Caki2 (cell line): Measurements from ENCODE around the gene LIMS3. TPM values are rescaled to one million over a fixed set of nuclear protein-coding genes. Genes with fewer than 3 reads are reported as not detected.
"Not testable (repeated sequence)": the region's sequence is repeated elsewhere in the genome, so short reads cannot be mapped to it uniquely, and the experiment has no call there.

ENCODE experiments used
- DNase-seq: peaks from one replicate; pipeline ENCODE4 v3.0.0-alpha.2; 2015; ENCODE audit warnings: low read depth
- in situ Hi-C: cut with HindIII; loops from 2 replicates; pipeline ENCODE4 v1.10.0; 2016; ENCODE audit warnings: low sequenced_read_pairs, low pct_unique_long_range_greater_than_20kb, mixed read lengths
- total RNA-seq: library from RNA; depleted of rRNA; stranded (reverse); fragments of >200 nt; shearing (Covaris generic); gene quantifications from 2 replicates; pipeline ENCODE4 v1.2.3, GENCODE V29; 2014; ENCODE audit warnings: low replicate concordance; rRNA removed

Gene LIMS3
- 0.23 and 0.91 TPM in 2 replicates for total RNA-seq

- in situ Hi-C loops, DNase-seq: not testable (repeated sequence)
Observed at GRCh38 chr2:109898462-109899336, at the start of gene LIMS3. Gene LIMS3, plus strand, starts transcription at chr2:109898688. Its CDS starts 41 bp downstream, at chr2:109898729.

DNA sequence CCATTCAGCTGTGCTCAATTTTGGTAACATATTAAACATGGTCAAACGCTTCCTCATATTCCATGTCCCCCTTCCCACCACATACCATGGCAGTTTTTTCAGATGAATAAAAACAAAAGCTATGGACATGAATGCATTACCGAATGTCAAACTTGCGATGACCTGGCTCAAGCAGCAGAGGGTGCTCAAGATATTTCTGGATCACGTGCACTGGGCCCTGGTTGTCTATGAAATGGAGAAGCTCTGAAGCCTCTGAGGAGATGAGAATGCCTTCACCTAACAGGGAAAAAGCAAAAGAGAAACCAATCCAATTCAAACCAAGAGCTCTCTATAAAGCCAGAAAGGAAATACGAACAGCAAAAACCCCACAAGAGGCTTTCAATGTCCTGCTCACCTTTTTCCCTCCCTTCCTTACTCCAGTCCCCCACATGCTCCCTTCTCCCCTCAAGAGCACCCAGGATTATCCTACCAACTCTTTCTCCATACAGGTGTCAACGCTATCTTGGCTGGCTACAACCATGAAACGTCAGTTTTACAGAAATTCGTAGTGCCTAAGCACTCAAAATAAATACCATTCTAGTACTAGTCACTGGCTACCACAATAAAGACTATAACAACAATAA lies 27.2 kb upstream of the LIMS3 start:
- in situ Hi-C loops, DNase-seq: not testable (repeated sequence)

DNA sequence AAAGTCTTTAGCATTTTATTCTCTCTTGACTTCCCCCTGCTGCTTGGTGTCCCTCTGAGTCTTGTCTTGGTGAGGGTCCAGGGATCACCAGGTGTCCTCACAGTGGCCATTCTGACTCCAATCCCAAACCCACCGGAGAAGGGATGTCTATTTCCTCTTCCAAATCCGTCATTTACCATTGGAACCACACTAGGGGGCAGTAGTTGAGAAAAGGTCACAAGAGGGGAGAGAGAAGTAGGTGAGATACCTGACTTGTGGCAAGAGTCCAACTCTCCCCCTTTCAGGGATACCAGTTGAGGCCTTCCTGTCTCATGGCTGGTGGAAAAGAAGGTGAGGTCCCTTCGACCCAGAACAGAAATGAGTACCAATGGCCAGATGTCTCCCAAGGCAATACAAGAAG lies 21.9 kb upstream of the LIMS3 start:
- DNase-seq, in situ Hi-C loops: not testable (repeated sequence)

DNA sequence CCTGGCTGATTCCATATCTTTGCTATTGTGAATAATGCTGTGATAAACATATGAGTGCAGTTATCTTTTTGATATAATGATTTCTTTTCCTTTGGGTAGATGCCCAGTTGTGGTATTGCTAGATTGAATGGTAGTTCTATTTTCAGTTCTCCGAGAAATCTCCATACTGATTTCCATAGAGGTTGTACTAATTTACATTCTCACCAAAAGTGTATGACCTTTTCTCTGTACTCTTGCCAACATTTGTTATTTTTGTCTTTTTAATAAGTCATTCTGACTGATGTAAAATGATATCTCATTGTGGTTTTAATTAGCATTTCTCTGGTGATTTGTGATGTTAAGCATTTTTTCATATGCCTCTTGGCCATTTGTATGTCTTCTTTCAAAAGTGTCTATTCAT lies 16.4 kb upstream of the LIMS3 start:
- DNase-seq, in situ Hi-C loops: not testable (repeated sequence)

GRCh38 chr2:109888414-109888813 lies 10.1 kb upstream of the LIMS3 start:
- DNase-seq, in situ Hi-C loops: not testable (repeated sequence)

- DNase-seq, in situ Hi-C loops: not testable (repeated sequence)
Observed at GRCh38 chr2:109889909-109890308, 8.6 kb upstream of the LIMS3 start.

GRCh38 chr2:109891024-109891423 lies 7.5 kb upstream of the LIMS3 start:
- DNase-seq, in situ Hi-C loops: not testable (repeated sequence)

DNA sequence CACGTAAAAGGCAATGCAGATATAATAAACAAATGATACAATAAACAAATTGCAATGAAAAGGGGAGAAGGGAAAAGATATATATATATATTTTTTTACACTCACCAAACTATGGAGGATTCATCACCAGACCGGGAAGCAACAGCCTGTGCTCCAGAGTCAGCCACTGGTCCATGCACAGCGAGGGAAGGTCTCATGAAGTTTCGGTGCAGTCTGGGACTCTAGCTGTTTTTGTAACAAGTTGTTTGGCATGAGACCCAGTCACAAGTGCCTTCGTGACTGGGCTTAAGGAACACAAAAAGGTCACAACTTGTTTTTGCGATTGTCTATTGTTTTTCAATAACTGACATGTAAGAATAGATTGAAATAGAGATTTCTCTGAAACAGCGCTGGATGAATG lies 4.8 kb upstream of the LIMS3 start:
- DNase-seq, in situ Hi-C loops: not testable (repeated sequence)

- DNase-seq, in situ Hi-C loops: not testable (repeated sequence)
Observed at GRCh38 chr2:109894141-109894540, 4.3 kb upstream of the LIMS3 start.

- DNase-seq, in situ Hi-C loops: not testable (repeated sequence)
Observed at GRCh38 chr2:109895090-109895869, 3.2 kb upstream of the LIMS3 start.

- DNase-seq, in situ Hi-C loops: not testable (repeated sequence)
Observed at GRCh38 chr2:109896212-109896611, 2.3 kb upstream of the LIMS3 start.

DNA sequence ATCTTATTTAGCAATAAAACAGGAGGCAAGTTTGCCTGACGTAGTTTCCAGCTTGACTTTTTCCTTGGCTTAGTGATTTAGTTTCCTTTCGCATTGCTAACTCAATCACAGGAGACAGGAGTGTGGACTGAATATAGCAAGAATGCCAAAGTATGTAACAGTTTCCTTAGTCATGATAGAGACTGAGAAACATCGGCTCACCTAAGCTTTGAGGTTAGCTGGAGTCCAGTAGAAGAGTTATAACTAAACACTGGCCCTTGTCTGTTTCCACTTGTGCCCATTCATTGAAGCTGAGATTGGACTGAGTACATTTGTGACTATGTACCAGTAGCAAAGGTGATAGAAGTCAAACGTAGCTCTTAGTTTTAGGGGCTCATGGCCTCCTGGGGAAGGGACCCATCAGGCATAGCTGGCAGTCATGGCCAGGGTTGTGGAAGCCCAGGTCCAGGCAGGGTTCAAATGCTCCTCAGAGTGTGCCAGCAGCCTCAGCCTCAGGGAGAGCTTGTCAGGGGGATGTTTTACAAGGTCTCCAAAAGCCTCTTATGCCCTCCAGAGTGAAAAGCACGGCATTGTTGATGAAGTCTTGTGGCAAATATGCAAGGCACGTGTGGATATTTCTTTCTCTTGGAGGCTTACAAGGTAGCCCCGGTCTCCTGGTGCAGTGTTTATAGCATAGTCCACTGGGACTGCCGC lies 573 bp upstream of the LIMS3 start:
- DNase-seq, in situ Hi-C loops: not testable (repeated sequence)

- DNase-seq, in situ Hi-C loops: not testable (repeated sequence)
Observed at GRCh38 chr2:109905796-109906195, 7.3 kb downstream of the LIMS3 start.

DNA sequence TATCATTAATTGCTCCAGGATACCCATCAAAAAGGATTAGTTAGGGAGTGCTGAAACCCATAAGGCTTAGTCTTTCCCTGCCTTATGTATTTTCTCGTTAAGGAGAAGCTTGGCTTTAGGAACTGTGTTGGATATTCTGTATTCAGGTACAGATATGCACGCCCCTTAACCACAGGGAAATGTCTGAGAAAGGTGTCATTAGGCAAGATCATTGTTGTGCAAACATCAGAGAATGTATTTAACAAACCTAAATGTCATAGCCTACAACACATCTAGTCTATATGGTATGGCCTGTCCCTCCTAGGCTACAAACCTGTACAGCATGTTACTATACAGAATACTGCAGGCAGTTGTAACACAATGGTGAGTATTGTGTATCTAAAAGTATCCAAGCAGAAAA lies 10.1 kb downstream of the LIMS3 start:
- DNase-seq, in situ Hi-C loops: not testable (repeated sequence)

DNA sequence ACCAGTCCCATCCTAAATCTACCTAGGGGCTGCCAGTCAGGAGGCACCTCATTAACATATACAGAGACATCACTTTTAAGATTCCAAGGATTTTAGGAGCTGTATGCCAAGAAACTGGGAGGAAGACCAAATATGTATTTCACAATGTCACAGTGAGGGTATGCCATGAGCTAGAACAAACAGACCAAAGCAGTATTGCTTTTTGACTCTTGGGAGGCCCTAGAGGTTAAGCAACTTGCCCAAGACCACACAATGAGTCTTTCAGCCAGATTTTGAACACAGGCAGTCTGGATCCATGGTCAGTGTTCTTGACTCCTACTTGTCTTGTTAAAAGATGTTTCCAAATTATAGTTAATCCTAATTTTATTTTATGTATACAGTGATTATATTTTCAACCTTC lies 12.3 kb downstream of the LIMS3 start:
- DNase-seq, in situ Hi-C loops: not testable (repeated sequence)

GRCh38 chr2:109913911-109914310 lies 15.4 kb downstream of the LIMS3 start:
- DNase-seq, in situ Hi-C loops: not testable (repeated sequence)

- DNase-seq, in situ Hi-C loops: not testable (repeated sequence)
Observed at GRCh38 chr2:109914552-109914951, 16.1 kb downstream of the LIMS3 start.

- DNase-seq, in situ Hi-C loops: not testable (repeated sequence)
Observed at GRCh38 chr2:109915830-109916229, 17.3 kb downstream of the LIMS3 start.
